Measurements from ENCODE around the gene EIF3K. TPM values are rescaled to one million over a fixed set of nuclear protein-coding genes. Genes with fewer than 3 reads are reported as not detected.

Gene EIF3K
- polyA plus RNA-seq, 1 donor (not counting 4 experiments of a cell fraction or from before 2014, with no cell fraction given), result 240 TPM

DNA sequence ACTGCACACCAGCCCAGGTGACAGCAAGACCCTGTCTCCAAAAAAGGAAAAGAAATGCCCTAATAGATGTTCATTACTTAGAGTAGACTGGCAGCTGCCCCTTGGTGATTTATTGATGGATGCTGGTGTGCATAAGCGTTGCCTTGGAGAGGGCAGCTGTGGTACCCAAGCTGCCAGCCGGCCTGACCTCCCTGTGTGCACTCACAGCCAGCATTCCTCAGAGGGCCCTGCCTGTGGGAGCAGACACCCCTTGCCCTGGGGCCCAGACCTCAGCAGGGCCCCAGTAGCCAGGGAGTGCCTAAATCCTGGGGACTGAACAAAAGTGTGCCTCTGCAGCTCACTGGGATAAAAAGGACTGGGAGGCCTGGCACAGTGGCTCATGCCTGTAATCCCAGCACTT, 20.7 kb downstream of the EIF3K start:
- H3K4me1 ChIP-seq (ENCODE audit: control insufficient read depth, extremely low read depth, insufficient read depth, low read length), result peaks cover 48% of the 10 kb centered on the region
- H3K79me2 ChIP-seq (ENCODE audit: control insufficient read depth, insufficient read depth, low read length), result peaks cover 4% of the 10 kb centered on the region
- H3K4me3 ChIP-seq (ENCODE audit: control insufficient read depth in 2 of 3, extremely low read depth in 1 of 3, insufficient read depth in 2 of 3, low read depth in 1 of 3, low read length in 3 of 3), result no peak overlapping the region
- H2AFZ ChIP-seq (ENCODE audit: control insufficient read depth, low read length), result no peak overlapping the region
- no peaks in the 10 kb centered on the region for H3K9me3 ChIP-seq (ENCODE audit: control insufficient read depth, low read depth, low read length)
- H3K9ac ChIP-seq (ENCODE audit: control insufficient read depth, extremely low read depth, insufficient read depth, low read length), result peak overlapping the region; percentile 2
- no peak overlapping the region for H3K4me2 ChIP-seq (ENCODE audit: control insufficient read depth, extremely low read depth, insufficient read depth, low read depth, low read length)
- no peaks in the 10 kb centered on the region for H3K27me3 ChIP-seq (ENCODE audit: control insufficient read depth, extremely low read depth, insufficient read depth, low read length)
- H3K36me3 ChIP-seq (ENCODE audit: control insufficient read depth in 2 of 2, extremely low read depth in 1 of 2, insufficient read depth in 2 of 2, low read length in 2 of 2), result peaks cover 8 to 13% of the 10 kb centered on the region in 2 experiments
- TF ChIP-seq, protein P1, sequence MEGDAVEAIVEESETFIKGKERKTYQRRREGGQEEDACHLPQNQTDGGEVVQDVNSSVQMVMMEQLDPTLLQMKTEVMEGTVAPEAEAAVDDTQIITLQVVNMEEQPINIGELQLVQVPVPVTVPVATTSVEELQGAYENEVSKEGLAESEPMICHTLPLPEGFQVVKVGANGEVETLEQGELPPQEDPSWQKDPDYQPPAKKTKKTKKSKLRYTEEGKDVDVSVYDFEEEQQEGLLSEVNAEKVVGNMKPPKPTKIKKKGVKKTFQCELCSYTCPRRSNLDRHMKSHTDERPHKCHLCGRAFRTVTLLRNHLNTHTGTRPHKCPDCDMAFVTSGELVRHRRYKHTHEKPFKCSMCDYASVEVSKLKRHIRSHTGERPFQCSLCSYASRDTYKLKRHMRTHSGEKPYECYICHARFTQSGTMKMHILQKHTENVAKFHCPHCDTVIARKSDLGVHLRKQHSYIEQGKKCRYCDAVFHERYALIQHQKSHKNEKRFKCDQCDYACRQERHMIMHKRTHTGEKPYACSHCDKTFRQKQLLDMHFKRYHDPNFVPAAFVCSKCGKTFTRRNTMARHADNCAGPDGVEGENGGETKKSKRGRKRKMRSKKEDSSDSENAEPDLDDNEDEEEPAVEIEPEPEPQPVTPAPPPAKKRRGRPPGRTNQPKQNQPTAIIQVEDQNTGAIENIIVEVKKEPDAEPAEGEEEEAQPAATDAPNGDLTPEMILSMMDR (optimal IDR thresholded peaks at IDR 0.05 in 1 of 3, IDR thresholded peaks at IDR 0.05 in 1 of 3, conservative IDR thresholded peaks at IDR 0.05 in 1 of 3; ENCODE audit: extremely low read depth in 1 of 3, insufficient read depth in 2 of 3, low read length in 3 of 3), result no peak
- TF ChIP-seq EZH2 (IDR thresholded peaks at IDR 0.05; ENCODE audit: low read length), result no peak
- no peak for FAIRE-seq
- dilution Hi-C loops (cut with MboI; ENCODE audit: extremely low pct_ligation_motif_present, low sequenced_read_pairs), result no loop called here
- peak overlapping the region; percentile 26 for H3K27ac ChIP-seq (ENCODE audit: control insufficient read depth, insufficient read depth, low read length)
- H4K20me1 ChIP-seq (ENCODE audit: control insufficient read depth, extremely low read depth, insufficient read depth, low read length), result no peaks in the 10 kb centered on the region
- no peaks in the 10 kb centered on the region for H3K9me1 ChIP-seq (ENCODE audit: control insufficient read depth, extremely low read depth, insufficient read depth, low read length)
- DNase-seq (ENCODE audit: low read depth, low spot score), result no peak

DNA sequence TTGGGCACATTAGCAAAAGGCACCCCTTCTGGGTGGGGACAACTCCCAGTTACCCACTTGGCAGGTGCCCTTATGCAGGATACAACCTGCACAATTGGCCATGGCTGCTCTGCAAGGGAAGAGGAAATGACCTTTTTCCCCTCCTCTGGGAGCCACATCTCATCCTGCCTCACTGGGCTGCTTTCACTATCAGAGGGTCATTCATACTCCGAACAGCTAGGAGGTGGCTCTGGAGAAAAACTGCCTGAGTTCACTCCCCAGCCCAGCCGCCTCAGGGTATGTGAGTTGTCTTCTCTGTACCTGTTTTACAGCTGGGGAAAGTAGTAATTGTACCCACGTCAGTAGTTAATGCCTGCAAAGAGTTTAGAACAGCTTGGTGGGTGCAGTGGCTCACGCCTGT, 21.4 kb downstream of the EIF3K start:
- H3K9me1 ChIP-seq (ENCODE audit: control insufficient read depth, extremely low read depth, insufficient read depth, low read length), result no peaks in the 10 kb centered on the region
- H3K79me2 ChIP-seq (ENCODE audit: control insufficient read depth, insufficient read depth, low read length), result peaks cover 2% of the 10 kb centered on the region
- H3K9ac ChIP-seq (ENCODE audit: control insufficient read depth, extremely low read depth, insufficient read depth, low read length), result no peak overlapping the region
- TF ChIP-seq, protein P1 (optimal IDR thresholded peaks at IDR 0.05 in 1 of 3, IDR thresholded peaks at IDR 0.05 in 1 of 3, conservative IDR thresholded peaks at IDR 0.05 in 1 of 3; ENCODE audit: extremely low read depth in 1 of 3, insufficient read depth in 2 of 3, low read length in 3 of 3), result peak in 1 of 3 experiments; percentile 7
- TF ChIP-seq EZH2 (IDR thresholded peaks at IDR 0.05; ENCODE audit: low read length), result no peak
- H4K20me1 ChIP-seq (ENCODE audit: control insufficient read depth, extremely low read depth, insufficient read depth, low read length), result no peaks in the 10 kb centered on the region
- dilution Hi-C loops (cut with MboI; ENCODE audit: extremely low pct_ligation_motif_present, low sequenced_read_pairs), result no loop called here
- H3K27me3 ChIP-seq (ENCODE audit: control insufficient read depth, extremely low read depth, insufficient read depth, low read length), result no peaks in the 10 kb centered on the region
- peaks cover 2 to 6% of the 10 kb centered on the region in 2 experiments for H3K36me3 ChIP-seq (ENCODE audit: control insufficient read depth in 2 of 2, extremely low read depth in 1 of 2, insufficient read depth in 2 of 2, low read length in 2 of 2)
- H3K4me2 ChIP-seq (ENCODE audit: control insufficient read depth, extremely low read depth, insufficient read depth, low read depth, low read length), result peak overlapping the region; percentile 7
- H3K9me3 ChIP-seq (ENCODE audit: control insufficient read depth, low read depth, low read length), result no peaks in the 10 kb centered on the region
- DNase-seq (ENCODE audit: low read depth, low spot score), result no peak
- no peak overlapping the region for H2AFZ ChIP-seq (ENCODE audit: control insufficient read depth, low read length)
- peak overlapping the region; percentile 8 for H3K27ac ChIP-seq (ENCODE audit: control insufficient read depth, insufficient read depth, low read length)
- H3K4me3 ChIP-seq (ENCODE audit: control insufficient read depth in 2 of 3, extremely low read depth in 1 of 3, insufficient read depth in 2 of 3, low read depth in 1 of 3, low read length in 3 of 3), result no peak overlapping the region
- FAIRE-seq, result peak; percentile 46
- peaks cover 45% of the 10 kb centered on the region for H3K4me1 ChIP-seq (ENCODE audit: control insufficient read depth, extremely low read depth, insufficient read depth, low read length)
